Fibroblast of lung (primary cell): ENCODE data around the gene DCXR.

ENCODE experiments used
- EZH2 ChIP-seq: IDR thresholded peaks from 2 replicates; pipeline ENCODE4 v1.5.1; 2012; ENCODE audit warnings: low read length, control low read depth, mild to moderate bottlenecking; ENCODE audit errors: missing control alignments
- TF ChIP-seq, protein P1 (sequence below), 2 donors: IDR thresholded peaks in 1 of 2; conservative IDR thresholded peaks in 1 of 2; 1 replicate in 1 of 2; 2 replicates in 1 of 2; pipeline ENCODE4 v1.5.1; 2011 to 2012; ENCODE audit warnings: low read length in 2 of 2, control low read depth in 1 of 2, inconsistent platforms in 1 of 2, low read depth in 1 of 2, mild to moderate bottlenecking in 1 of 2

DNA sequence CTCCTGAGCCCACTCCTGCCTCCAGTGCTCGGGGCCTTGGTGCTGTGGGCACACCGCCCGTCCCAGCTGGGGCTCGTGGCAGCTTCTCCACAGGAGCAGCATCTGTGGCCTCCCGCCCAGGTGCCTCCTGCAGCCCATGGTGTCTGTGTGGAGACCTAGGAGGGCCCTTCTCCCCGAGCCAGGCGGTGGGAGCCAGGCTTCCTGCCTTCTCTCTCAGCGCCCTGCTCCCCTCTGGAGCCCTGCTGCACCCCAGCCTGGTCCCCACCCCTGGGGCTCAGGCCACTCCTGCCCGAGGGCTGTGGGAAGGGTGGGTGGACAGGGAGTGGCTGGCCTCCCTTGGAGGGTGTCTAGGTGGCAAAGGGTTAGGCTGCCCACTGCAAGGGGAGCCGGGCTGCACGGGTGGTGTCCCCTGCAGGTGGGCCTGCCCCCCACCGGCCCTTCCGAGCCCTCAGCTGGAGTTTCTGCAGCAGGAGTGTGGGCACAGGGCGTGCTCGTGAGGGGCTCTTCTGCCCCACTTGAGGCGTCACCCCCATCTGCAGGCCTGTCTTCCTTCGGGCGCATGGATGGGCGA, 25.8 kb downstream of the DCXR start:
- TF ChIP-seq EZH2: no peak
- TF ChIP-seq, protein P1, sequence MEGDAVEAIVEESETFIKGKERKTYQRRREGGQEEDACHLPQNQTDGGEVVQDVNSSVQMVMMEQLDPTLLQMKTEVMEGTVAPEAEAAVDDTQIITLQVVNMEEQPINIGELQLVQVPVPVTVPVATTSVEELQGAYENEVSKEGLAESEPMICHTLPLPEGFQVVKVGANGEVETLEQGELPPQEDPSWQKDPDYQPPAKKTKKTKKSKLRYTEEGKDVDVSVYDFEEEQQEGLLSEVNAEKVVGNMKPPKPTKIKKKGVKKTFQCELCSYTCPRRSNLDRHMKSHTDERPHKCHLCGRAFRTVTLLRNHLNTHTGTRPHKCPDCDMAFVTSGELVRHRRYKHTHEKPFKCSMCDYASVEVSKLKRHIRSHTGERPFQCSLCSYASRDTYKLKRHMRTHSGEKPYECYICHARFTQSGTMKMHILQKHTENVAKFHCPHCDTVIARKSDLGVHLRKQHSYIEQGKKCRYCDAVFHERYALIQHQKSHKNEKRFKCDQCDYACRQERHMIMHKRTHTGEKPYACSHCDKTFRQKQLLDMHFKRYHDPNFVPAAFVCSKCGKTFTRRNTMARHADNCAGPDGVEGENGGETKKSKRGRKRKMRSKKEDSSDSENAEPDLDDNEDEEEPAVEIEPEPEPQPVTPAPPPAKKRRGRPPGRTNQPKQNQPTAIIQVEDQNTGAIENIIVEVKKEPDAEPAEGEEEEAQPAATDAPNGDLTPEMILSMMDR (conservative IDR thresholded peaks at IDR 0.05 in 1 of 2, IDR thresholded peaks at IDR 0.05 in 1 of 2; ENCODE audit: low read depth in 1 of 2, low read length in 2 of 2): no peak
